Measurements from ENCODE around the gene SHQ1.
"Not testable (repeated sequence)": the region's sequence is repeated elsewhere in the genome, so short reads cannot be mapped to it uniquely, and the experiment has no call there.

SHQ1 gene

GRCh38 chr3:72803573-72803972 lies 44.7 kb downstream of the SHQ1 start:
- DNase-seq (ENCODE audit: extremely low read depth in 1 of 2, low read depth in 1 of 2) = no peak

GRCh38 chr3:72802001-72802400 lies 46.2 kb downstream of the SHQ1 start:
- no peak for DNase-seq (ENCODE audit: extremely low read depth in 1 of 2, low read depth in 1 of 2)

GRCh38 chr3:72800869-72801268 lies 47.4 kb downstream of the SHQ1 start:
- DNase-seq (ENCODE audit: extremely low read depth in 1 of 2, low read depth in 1 of 2) = no peak

GRCh38 chr3:72798552-72799195 lies 49.6 kb downstream of the SHQ1 start:
- DNase-seq (ENCODE audit: extremely low read depth in 1 of 2, low read depth in 1 of 2) = no peak

GRCh38 chr3:72797773-72798543 lies 50.3 kb downstream of the SHQ1 start:
- no peak for DNase-seq (ENCODE audit: extremely low read depth in 1 of 2, low read depth in 1 of 2)

- DNase-seq (ENCODE audit: extremely low read depth in 1 of 2, low read depth in 1 of 2) = no peak
Observed at GRCh38 chr3:72794079-72794478, 54.2 kb downstream of the SHQ1 start.

GRCh38 chr3:72791161-72791560 lies 57.1 kb downstream of the SHQ1 start:
- DNase-seq (ENCODE audit: extremely low read depth in 1 of 2, low read depth in 1 of 2) = no peak

- DNase-seq (ENCODE audit: extremely low read depth in 1 of 2, low read depth in 1 of 2) = no peak
Observed at GRCh38 chr3:72789786-72790185, 58.5 kb downstream of the SHQ1 start.

- not testable (repeated sequence) for DNase-seq (ENCODE audit: extremely low read depth in 1 of 2, low read depth in 1 of 2)
Observed at GRCh38 chr3:72788232-72788631, 60.0 kb downstream of the SHQ1 start.

GRCh38 chr3:72786668-72787067 lies 61.6 kb downstream of the SHQ1 start:
- DNase-seq (ENCODE audit: extremely low read depth in 1 of 2, low read depth in 1 of 2) = no peak

GRCh38 chr3:72784226-72784625 lies 64.0 kb downstream of the SHQ1 start:
- no peak for DNase-seq (ENCODE audit: extremely low read depth in 1 of 2, low read depth in 1 of 2)

- no peak for DNase-seq (ENCODE audit: extremely low read depth in 1 of 2, low read depth in 1 of 2)
Observed at GRCh38 chr3:72782521-72782920, 65.7 kb downstream of the SHQ1 start.

- no peak for DNase-seq (ENCODE audit: extremely low read depth in 1 of 2, low read depth in 1 of 2)
Observed at GRCh38 chr3:72769758-72770540, 78.3 kb downstream of the SHQ1 start.

GRCh38 chr3:72768936-72769335 lies 79.3 kb downstream of the SHQ1 start:
- no peak for DNase-seq (ENCODE audit: extremely low read depth in 1 of 2, low read depth in 1 of 2)

GRCh38 chr3:72768481-72768880 lies 79.8 kb downstream of the SHQ1 start:
- no peak for DNase-seq (ENCODE audit: extremely low read depth in 1 of 2, low read depth in 1 of 2)

- DNase-seq (ENCODE audit: extremely low read depth in 1 of 2, low read depth in 1 of 2) = no peak
Observed at GRCh38 chr3:72768006-72768441, 80.2 kb downstream of the SHQ1 start.

GRCh38 chr3:72766866-72767265 lies 81.4 kb downstream of the SHQ1 start:
- no peak for DNase-seq (ENCODE audit: extremely low read depth in 1 of 2, low read depth in 1 of 2)

GRCh38 chr3:72763751-72764440 lies 84.3 kb downstream of the SHQ1 start:
- DNase-seq (ENCODE audit: extremely low read depth in 1 of 2, low read depth in 1 of 2) = no peak

- no peak for DNase-seq (ENCODE audit: extremely low read depth in 1 of 2, low read depth in 1 of 2)
Observed at GRCh38 chr3:72761410-72761809, 86.8 kb downstream of the SHQ1 start.

- DNase-seq (ENCODE audit: extremely low read depth in 1 of 2, low read depth in 1 of 2) = no peak
Observed at GRCh38 chr3:72760225-72760624, 88.0 kb downstream of the SHQ1 start.

- no peak for DNase-seq (ENCODE audit: extremely low read depth in 1 of 2, low read depth in 1 of 2)
Observed at GRCh38 chr3:72756900-72757299, 91.3 kb downstream of the SHQ1 start.

Measured in activated CD8-positive, alpha-beta memory T cell treated with anti-CD3 and anti-CD28 coated beads for 1 hour (primary cell).